Uterus (tissue), 4 donors: Measurements from ENCODE around the gene FLYWCH1. TPM values are rescaled to one million over a fixed set of nuclear protein-coding genes. Genes with fewer than 3 reads are reported as not detected.

ENCODE experiments used
- DNase-seq, 2 donors: peaks; one replicate each; pipeline ENCODE4 v3.0.0-alpha.2; 2019 to 2020
- H3K27ac ChIP-seq, 2 donors: fragments of 200-600 bp; sonication (generic); 1 replicate in 1 of 2; 2 replicates in 1 of 2; pipeline ENCODE4 v1.5.1; 2016 to 2018
- H3K27me3 ChIP-seq, 2 donors: fragments of 200-600 bp; sonication (generic); one replicate each; pipeline ENCODE4 v1.5.1; 2018 to 2019; ENCODE audit warnings: control low read depth in 1 of 2
- H3K36me3 ChIP-seq, 2 donors: fragments of 200-600 bp; sonication (generic); one replicate each; pipeline ENCODE4 v1.5.1; 2019; ENCODE audit warnings: control low read depth in 1 of 2
- H3K4me1 ChIP-seq, 2 donors: fragments of 200-600 bp; sonication (generic); one replicate each; pipeline ENCODE4 v1.5.1; 2018 to 2019; ENCODE audit warnings: control low read depth in 1 of 2
- H3K4me3 ChIP-seq, 2 donors: fragments of 200-600 bp; sonication (generic); 1 replicate in 1 of 2; 2 replicates in 1 of 2; pipeline ENCODE4 v1.5.1; 2018 to 2019; ENCODE audit warnings: mild to moderate bottlenecking in 1 of 2
- H3K9me3 ChIP-seq, 2 donors: fragments of 200-600 bp; sonication (generic); one replicate each; pipeline ENCODE4 v1.5.1; 2019; ENCODE audit warnings: control low read depth in 1 of 2
- POLR2A ChIP-seq, 2 donors: fragments of 450-650 bp; IDR thresholded peaks; one replicate each; pipeline ENCODE4 v1.6.1; 2016; ENCODE audit warnings: antibody characterized with exemption in 2 of 2, mild to moderate bottlenecking in 1 of 2, moderate library complexity in 1 of 2
- intact Hi-C: fragments of 100-400 bp; cut with DNase I; formaldehyde crosslinking; loops from one replicate; pipeline ENCODE4 v1.15.1; 2023; ENCODE audit warnings: low total_unique reads
- total RNA-seq, 4 donors: library from RNA; depleted of rRNA in 3 of 4; stranded (reverse); fragments of >200 nt in 3 of 4; gene quantifications; one replicate each; pipeline versions ENCODE4 v1.1.0 to v1.2.4, GENCODE V29; 2014 to 2023
- TF ChIP-seq, protein P1 (sequence below), 4 experiments: fragments of 200-600 bp in 2 of 4; fragments of 450-650 bp in 2 of 4; sonication (generic) in 2 of 4; IDR thresholded peaks; one replicate each; pipeline ENCODE4 v1.5.1; 2016 to 2019; ENCODE audit warnings: antibody characterized with exemption in 4 of 4, mild to moderate bottlenecking in 2 of 4, moderate library complexity in 1 of 4
- donor health status: DM: yes; HTN: yes; CAD: no.

The FLYWCH1 gene
- total RNA-seq, 4 donors from 2014 or later = 11.5 to 62.3 (median 27.2) TPM

DNA sequence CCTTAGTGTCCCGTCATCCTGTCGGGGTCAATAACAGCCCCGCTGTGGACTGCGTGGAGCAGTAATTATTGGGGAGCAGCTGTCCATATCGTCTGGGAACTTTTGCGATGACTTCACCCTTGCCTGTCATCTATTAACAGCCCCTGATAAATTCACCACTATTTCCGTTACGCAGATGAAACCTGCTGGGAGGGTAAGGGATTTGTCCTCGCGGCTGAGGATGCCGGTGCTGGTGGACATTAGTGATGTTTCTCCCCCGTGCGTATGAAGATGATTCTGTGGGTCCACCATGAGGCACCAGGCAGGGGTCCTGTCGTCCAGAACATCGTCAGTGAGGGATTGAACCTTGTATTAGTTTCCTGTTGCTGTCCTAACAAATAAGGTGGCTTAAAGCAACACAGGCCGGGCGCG lies 27.7 kb upstream of the FLYWCH1 start:
- Histone ChIP-seq H3K36me3 (no peaks in the 10 kb centered on the region), H3K9me3 (no peaks in the 10 kb centered on the region), H3K27ac (peak overlapping the region; percentile 90 to 97), H3K27me3 (no peaks in the 10 kb centered on the region), H3K4me1 (no peaks in the 10 kb centered on the region), H3K4me3 (peak overlapping the region; percentile 69 to 76)
- intact Hi-C loops = no loop called here
- no peak for TF ChIP-seq POLR2A (IDR thresholded peaks at IDR 0.05)
- no peak for DNase-seq

DNA sequence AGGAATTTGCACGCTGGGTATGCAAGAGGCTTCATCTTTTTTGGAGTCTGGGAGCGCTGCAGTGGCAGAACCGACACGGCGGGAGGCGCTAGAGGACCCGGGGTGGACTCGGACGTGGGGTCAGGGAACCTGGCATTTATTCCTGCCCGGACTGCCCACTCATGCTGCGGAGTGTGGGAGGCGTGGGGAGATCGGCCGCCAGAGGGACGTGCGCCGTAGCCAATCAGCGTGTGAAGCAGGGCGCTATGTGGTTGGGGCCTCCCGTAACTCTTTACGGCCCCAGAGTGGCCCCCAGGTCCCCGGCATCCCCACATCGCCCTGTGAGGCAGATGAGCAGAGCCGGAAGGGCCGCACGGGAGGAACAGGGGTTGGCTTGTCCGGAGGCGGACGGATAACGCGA lies 17.5 kb upstream of the FLYWCH1 start:
- Histone ChIP-seq H3K36me3 (no peaks in the 10 kb centered on the region), H3K27ac (no peak overlapping the region), H3K9me3 (no peaks in the 10 kb centered on the region), H3K4me1 (no peaks in the 10 kb centered on the region), H3K4me3 (no peak overlapping the region), H3K27me3 (no peaks in the 10 kb centered on the region)
- TF ChIP-seq, protein P1, sequence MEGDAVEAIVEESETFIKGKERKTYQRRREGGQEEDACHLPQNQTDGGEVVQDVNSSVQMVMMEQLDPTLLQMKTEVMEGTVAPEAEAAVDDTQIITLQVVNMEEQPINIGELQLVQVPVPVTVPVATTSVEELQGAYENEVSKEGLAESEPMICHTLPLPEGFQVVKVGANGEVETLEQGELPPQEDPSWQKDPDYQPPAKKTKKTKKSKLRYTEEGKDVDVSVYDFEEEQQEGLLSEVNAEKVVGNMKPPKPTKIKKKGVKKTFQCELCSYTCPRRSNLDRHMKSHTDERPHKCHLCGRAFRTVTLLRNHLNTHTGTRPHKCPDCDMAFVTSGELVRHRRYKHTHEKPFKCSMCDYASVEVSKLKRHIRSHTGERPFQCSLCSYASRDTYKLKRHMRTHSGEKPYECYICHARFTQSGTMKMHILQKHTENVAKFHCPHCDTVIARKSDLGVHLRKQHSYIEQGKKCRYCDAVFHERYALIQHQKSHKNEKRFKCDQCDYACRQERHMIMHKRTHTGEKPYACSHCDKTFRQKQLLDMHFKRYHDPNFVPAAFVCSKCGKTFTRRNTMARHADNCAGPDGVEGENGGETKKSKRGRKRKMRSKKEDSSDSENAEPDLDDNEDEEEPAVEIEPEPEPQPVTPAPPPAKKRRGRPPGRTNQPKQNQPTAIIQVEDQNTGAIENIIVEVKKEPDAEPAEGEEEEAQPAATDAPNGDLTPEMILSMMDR (IDR thresholded peaks at IDR 0.05) = no peak
- no peak for TF ChIP-seq POLR2A (IDR thresholded peaks at IDR 0.05)
- no peak for DNase-seq
- intact Hi-C loops = no loop called here

DNA sequence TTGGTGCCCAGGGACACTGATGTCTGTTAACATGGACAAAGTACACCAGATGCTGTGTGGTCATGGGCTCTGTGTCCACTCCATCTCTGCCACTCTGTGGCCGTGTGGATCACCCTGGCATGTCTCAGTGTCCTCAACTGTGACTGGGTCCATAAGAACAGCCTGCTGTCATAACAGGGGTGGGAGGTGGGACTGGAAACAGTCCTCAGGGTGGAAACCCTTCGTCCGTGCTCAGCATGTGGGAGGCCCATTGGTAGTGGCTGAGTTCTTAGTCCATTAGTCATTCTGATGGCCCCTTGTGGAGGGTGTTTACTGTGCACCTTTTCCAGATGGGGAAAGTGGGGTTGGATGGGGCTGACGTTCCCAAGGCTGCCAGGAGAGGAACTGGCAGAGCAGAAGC lies 15.9 kb upstream of the FLYWCH1 start:
- TF ChIP-seq, protein P1 (IDR thresholded peaks at IDR 0.05) = no peak
- no peak for TF ChIP-seq POLR2A (IDR thresholded peaks at IDR 0.05)
- Histone ChIP-seq H3K4me1 (no peaks in the 10 kb centered on the region), H3K27ac (no peak overlapping the region), H3K36me3 (no peaks in the 10 kb centered on the region), H3K27me3 (no peaks in the 10 kb centered on the region), H3K9me3 (no peaks in the 10 kb centered on the region), H3K4me3 (no peak overlapping the region)
- intact Hi-C loops = no loop called here
- no peak for DNase-seq

DNA sequence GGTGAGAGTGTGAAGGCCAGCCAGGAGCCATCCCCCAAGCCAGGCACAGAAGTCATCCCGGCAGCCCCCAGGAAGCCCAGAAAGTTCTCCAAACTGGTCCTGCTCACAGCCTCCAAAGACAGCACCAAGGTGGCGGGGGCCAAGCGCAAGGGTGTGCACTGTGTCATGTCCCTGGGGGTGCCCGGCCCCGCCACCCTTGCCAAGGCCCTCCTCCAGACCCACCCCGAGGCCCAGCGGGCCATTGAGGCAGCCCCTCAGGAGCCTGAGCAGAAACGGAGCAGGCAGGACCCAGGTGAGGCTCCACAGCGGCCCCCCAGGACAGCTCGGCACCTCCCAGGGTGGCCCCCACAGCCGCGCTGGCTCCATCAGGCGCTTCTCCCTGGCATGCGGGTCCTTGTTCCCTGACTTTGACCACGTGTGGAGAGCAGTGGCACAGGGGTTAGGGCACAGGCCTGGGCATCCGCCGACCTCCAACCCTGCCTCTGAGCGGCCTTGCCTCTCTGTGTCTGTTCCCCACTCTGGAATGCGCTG lies 15.2 kb upstream of the FLYWCH1 start:
- no peaks in the 10 kb centered on the region for H3K36me3 ChIP-seq
- no peak for DNase-seq
- H3K4me3 ChIP-seq = no peak overlapping the region
- no peak overlapping the region for H3K27ac ChIP-seq
- intact Hi-C loops = no loop called here
- no peaks in the 10 kb centered on the region for H3K27me3 ChIP-seq
- TF ChIP-seq POLR2A (IDR thresholded peaks at IDR 0.05) = no peak
- H3K9me3 ChIP-seq = no peaks in the 10 kb centered on the region
- H3K4me1 ChIP-seq = no peaks in the 10 kb centered on the region

DNA sequence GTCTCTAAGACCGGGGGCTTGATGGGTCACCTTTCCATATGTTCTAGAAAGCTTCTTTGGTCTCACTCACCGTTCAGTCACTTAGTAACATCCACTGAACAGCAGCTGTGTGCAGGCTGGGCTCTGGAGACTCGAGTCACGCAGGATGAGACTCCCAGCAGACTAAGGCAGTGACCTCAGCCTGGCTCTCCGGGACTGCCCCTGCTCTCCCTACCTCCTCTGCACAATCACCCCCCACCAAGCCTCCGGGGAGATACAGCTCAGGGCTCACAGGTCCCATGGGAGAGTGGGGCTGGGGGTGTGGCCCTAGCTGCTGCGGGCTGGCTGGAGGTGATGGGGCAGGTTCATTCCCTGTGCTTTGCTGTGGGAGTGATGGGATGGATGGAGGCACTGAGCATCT lies 14.6 kb upstream of the FLYWCH1 start:
- Histone ChIP-seq H3K9me3 (no peaks in the 10 kb centered on the region), H3K4me3 (no peak overlapping the region), H3K27me3 (no peaks in the 10 kb centered on the region), H3K36me3 (no peaks in the 10 kb centered on the region), H3K27ac (no peak overlapping the region), H3K4me1 (no peaks in the 10 kb centered on the region)
- TF ChIP-seq, protein P1 (IDR thresholded peaks at IDR 0.05) = no peak
- no peak for TF ChIP-seq POLR2A (IDR thresholded peaks at IDR 0.05)
- intact Hi-C loops = no loop called here
- no peak for DNase-seq

DNA sequence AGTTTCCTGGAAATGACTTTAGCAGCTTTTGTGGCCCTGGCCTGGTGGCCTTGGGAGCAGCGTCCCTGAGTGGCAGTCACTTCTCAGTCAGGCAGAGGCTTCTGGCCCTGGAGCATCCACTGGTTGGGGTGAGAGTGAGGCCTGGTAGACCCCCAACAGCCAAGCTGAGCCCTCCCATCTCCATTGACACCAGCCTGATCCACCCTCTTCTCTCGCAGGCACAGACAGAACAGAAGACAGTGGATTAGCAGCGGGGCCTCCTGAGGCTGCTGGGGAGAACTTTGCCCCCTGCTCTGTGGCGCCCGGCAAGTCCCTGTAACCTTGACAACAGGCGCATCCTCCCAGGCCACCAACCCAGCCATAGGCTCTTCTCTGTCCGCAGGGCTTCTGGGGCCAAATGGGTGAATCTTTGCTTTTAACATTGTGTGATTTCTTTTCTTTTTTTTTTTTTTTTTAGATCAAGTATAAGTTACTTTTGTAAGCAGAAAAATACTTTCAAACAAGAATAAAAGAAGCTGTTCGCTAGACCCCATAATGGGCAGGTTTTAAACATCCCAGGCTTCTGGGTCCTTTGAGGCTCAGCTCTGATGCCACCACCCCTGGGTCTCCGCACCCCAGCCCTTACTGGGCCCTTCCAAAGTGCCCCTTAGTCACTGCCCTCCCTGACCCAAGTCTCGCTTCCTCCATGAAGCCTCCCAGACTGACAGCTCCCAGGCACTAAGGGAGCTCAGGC lies 12.7 kb upstream of the FLYWCH1 start:
- no peak for DNase-seq
- H3K27ac ChIP-seq = no peak overlapping the region
- intact Hi-C loops = no loop called here
- no peaks in the 10 kb centered on the region for H3K27me3 ChIP-seq
- H3K4me1 ChIP-seq = no peaks in the 10 kb centered on the region
- H3K36me3 ChIP-seq = no peaks in the 10 kb centered on the region
- TF ChIP-seq, protein P1 (IDR thresholded peaks at IDR 0.05) = no peak
- TF ChIP-seq POLR2A (IDR thresholded peaks at IDR 0.05) = no peak
- no peak overlapping the region for H3K4me3 ChIP-seq
- no peaks in the 10 kb centered on the region for H3K9me3 ChIP-seq
